ENCODE data around the gene TNFRSF13B.

Gene TNFRSF13B

DNA sequence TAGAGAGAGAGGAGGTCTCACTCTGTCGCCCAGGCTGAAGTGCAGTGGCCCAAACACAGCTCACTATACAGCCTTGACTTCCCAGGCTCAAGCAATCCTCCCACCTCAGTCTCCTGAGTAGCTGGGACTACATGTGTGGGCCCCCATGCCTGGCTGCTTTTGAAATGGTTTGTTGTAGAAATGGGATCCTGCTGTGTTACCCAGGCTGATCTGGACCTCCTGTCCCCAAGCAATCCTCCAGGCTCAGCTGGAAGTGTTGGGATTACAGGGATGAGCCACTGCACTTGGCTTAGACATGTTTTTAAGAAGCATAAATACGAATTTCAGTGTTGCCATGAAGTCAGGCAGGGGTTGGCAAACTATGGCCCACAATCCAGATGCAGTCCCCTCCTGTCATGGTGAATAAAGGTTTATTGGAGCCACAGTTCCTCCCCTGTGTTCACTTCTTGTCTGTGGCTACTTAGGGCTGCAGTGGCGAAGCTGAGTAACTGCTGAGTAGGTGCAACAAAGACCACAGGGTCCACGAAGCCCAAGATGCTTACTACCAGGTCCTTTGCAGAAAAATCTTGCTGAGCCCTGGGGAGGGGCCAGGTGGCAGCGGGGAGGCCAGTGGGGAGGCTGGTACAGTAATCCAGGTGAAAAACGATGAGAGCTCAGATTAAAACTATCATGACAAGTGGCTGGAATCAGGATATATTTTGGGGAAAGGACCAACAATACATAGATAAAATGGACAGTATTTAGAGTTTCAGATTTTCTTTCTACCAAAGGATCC lies 35.2 kb downstream of the TNFRSF13B start:
- no peak for DNase-seq

DNA sequence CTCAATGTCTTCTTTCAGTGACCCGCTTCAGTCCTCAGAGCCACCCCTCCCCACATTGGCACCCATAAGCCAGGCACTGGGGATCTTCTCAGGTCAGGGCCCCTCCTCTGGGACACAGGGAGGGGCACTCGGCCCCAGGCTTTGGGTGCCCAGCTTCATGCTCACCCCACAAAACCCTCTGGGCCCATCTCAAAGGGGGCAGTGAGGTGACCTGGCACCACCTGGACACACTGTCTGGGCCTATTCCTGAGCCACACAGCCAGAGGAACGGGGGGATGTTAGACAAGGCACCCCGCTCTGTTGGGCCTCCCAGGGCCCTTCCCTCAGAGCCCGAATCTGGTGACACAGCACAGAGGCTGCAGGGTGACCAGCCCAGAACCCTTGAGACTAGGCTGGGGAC lies 36.1 kb downstream of the TNFRSF13B start:
- DNase-seq = no peak

DNA sequence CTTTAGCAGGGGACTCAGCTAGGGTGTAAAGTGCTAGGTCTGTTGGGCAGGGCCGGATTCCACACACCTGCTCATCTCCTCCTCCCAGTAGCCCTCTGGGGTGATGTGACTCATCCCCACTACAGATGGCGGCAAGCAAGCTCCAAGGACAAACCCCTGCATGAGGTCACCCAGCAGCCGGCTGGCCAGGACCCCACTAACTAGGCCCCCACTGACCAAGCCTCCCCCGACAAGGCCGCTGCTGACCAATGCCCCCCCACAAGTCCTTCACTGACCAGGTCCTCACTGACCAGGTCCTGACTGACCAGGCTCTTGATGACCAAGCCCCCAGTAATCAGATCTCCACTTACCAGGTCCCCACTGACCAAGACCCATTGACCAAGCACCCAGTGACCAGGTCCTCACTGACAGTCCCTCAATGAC lies 36.7 kb downstream of the TNFRSF13B start:
- no peak for DNase-seq

DNA sequence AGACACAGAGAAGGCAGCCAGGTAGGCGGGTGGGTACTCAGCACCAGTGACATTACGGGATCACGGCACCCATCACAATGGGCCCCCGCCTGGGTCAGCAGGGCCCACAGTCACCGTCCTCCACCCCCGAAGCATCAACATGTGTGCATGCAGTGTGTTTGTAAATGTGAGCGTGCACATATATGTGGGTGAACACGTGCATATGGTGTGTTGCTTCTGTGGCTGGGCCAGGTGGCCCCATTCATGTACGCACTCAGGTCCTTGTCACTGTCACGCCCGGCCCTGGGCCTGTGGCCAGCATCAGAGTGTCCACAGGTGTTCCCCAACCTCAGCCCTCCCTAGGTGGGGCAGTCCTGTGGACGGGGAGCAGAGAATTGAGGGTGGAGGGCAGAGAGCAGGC lies 37.1 kb downstream of the TNFRSF13B start:
- DNase-seq = no peak

DNA sequence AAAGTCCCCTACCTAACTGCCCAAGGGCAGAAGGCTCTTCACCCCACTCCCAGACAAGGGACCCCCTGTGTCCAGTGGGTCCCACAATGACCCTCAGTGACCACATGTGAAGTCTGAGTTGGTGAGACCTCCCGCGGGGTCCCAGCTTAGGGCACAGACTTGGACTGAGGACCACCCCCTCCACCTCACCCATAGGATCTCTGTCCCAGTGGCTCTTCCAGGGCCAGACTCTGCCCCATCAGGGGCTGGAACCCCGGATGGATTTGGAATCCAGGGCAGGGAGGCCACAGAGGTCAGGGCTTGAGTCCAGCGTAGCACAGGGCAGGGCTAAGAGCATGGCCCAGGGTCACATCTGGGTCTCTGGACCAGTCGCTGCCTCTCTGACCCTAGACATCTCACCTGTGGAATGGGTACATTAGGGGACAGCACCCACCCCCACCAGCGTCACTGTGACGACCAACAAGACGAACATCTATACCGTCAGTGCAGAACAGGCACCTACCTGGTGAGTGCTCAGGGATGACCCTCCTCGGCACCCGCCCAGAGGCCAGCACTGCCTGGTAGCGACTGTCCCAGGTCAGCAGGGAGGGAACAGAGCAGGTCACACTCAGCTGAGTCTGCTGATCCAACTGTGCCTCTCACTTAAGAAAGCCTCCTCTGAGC lies 37.7 kb downstream of the TNFRSF13B start:
- DNase-seq = no peak

DNA sequence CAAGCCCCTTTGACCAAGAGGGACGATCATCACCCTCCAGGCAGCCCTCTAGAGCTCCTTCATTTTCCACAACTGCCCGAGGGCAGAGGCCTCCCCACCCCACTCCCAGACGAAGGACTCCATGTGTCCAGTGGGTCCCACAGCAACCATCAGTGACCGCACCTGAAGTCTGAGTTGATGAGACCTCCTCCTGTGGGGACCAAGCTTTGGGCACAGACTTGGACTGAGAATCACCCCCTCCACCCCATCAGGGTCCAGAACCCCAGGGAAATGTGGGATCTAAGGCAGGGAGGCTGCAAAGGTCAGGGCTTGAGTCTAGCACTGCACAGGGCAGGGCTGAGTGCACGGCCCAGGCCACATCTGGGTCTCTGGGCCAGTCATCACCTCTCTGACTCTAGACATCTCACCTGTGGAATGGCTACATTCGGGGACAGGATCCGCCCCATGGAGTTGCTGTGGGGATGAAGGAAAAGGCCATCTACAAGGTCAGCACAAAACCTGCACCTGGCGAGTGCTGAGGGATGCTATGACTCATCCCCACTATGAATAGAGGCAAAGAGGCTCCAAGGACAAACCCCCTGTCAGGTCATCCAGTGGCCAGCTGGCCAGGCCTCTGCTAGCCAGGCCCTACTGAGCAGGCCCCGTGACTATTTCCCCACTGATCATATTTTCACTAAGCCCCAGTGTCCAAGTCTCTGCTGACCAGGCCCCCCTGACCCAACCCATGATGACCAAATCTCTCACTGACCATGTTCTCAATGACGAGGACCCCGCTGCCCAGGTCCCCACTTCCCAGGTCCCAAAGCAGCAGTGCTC lies 38.4 kb downstream of the TNFRSF13B start:
- no peak for DNase-seq

DNA sequence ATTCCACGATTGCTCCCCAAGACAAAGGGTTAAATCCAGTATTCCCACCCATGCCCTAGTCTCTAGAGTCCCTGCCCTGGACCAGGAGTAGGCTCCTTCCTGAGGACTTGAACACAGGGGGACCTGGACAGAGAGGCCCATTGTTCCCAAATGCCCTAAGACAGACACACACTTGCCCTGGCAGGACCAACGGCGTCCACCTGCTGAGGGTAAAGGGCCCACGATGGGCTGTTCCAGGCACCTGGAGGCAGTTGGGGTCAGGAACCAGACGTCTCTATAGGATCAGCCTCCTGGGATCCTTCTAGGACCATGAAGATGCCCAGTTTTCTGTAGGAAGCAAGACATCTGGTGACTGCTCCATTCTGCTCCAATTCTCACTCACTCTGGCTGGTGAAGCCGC lies 39.3 kb downstream of the TNFRSF13B start:
- no peak for DNase-seq

DNA sequence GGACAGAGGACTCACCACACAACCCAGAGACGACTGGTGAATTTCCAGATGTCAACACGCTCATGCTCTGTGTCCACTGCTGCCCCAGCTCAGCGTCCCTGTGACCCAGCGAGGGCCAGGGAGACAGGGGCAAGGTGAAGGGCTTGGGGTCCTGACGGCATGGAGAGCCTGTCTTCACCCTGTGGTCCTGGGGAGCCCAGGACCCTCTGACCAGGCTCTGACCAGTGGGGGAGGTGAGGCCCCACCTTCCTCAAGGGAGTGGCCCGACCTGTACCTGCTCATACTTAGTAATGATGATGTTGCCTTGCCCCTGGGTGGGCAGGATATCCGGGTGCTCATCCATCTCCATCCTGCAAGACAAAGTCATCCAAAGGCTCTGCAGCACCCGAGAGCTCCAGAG lies 39.8 kb downstream of the TNFRSF13B start:
- no peak for DNase-seq

DNA sequence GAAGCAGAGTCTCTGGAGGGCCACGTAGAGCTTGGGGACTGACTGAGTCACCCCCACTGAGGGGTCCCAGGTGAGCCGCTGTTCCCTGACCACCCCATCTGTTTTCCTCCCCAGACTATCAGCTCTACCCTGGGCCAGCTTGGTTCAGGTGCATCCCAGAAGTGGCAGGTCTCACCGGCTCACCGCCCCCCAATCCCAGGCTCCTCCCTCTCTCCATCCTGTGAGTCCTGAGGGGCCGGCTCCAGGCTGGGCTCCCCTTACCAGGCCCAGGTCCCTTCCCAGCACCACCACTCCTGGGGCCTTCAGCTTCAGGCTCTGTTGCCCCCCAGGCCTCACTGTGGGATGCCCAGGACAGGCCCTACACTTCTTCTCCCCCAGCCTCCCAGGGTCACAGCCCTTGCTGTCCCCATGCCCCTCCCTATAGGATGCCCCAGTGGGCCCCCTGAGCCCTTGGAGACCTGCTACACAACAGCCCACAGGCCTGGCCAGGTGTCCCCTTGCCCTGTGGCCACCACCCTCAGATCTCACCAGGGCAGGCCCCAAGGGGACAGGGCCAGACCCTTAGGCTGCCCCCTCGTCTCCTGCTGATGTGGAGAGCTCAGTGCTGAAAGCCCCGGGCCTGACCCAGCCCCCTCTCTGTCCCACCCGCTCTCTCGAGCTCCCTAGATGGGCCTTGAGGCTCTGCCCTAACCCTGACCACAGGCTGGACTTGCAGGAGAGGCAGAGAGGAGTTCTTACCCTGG lies 40.4 kb downstream of the TNFRSF13B start:
- no peak for DNase-seq

DNA sequence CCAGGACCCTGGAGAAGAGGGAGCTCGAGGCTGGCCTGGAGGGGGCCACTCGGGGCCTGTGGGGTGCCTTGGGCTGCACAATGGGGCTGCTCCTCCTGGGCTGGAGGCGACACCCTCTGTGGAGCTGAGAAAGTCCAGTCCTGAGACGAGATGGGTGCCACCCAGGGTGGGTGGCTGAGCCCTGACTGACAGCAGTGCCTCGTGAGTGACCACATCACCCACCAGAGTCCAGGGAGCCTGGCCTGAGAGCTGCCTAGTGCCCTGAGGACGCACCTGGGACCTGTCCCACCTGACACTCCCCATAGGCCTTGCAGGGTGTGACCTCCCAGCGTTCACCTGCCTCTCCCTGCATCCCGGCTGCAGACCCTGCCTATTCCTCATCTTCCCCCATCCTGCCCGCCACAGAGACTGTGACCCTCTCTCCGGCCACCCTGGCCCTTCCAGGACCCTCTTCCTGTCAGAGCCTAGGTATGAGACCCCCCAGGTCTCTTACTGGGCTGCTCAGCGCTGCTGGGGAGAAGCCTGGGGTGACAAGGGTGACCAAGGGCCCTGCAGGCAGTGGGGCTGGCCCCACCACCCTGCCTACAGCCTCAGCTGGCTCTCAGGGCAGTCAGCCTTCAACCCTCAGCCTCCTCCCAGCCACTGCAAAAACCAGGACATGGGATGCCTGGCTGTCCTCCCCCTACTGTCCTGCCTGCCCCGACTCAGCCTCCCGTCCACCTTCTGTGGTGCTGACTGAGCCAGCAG lies 41.2 kb downstream of the TNFRSF13B start:
- DNase-seq = no peak

DNA sequence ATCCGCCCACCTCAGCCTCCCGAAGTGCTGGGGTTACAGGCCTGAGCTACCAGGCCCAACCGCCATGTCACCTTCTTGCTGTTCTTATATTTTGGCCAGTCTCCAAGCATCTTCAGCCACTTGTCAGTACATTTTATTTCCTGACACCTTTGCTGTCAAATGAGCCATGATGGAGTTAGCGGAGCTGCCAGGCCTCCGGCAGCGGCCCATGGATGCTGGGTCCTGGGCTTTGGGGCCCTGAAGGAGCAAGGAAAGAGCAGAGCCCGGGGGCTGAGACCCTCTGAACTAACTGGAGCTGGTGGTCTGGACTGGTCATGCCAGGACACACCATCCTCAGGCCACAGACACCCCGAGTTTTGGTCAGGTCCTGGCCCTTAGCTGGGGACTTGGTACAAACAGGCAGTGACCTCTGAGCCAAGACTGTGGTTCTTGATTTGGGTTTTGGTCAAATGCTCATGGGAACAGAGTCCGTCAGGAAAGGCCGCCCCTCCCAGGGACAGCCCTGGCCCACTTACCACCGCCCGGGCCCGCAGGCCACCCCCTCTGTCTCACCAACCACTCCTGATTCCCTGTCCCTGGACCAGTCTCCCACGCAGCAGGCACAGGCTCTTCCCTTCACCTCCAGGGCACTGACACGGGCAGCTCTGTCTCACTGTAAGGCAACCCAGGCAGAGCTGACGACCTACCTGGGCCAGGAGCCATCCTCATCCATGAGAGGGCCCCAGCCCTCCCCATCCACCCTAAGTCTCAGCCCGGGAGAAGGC lies 42.0 kb downstream of the TNFRSF13B start:
- no peak for DNase-seq

DNA sequence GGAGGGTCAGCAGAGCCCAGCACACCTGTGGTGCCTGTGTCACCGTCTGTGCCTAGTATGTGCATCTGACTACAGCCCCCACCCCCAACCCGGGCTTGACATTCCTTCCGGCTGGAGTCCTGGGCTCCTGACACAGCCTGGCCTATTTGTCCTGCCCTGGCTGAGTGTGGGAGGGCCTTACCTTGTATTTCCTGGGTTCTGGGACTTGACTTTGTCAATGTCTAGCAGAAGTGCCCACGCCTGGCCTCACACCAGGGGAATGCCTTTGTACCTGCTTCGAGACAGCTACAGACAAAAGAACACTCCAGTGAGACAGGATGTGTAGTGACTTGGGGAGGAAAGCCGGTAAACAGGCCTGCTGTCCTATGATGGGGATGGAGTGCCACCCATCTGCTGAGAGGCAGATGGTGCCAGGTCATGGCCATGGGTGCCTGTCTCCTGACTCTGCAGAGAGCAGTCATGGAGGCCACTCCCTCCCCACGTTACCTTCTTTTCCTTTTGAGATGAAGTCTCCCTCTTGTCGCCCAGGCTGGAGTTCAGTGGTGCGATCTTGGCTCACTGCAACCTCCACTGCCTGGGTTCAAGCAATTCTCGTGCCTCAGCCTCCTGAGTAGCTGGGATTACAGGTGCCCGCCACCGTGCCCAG lies 42.8 kb downstream of the TNFRSF13B start:
- DNase-seq = no peak

DNA sequence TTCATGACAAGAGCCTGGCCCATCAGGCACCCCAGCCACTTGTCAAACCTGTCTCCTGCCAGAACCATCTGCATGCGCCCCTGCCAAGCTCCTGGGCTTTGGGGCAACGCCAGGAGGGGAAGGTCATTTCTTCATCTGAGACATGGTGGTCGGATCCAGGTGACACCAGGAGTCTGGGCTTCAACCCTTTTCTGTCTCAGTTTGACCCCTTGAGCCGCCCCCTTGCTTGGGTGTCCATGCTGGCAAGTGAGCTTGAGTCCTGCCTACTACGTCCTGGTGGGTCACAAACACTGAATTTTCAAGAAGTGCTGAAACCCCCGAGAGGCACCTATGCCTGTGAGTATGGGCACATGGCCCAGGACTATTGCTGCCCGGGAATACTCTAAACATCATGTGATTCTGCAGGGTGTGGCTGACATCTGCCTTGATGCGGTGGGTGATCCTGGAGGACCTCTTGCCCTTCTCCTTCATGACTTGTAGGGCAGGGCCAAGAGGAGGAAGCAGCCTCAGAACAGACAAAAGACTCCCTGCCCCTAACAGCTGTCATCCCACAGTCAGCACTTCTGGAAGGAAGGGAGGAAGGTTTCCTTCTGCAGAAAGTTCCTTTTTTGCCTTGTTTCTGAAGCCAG lies 43.4 kb downstream of the TNFRSF13B start:
- DNase-seq = no peak

DNA sequence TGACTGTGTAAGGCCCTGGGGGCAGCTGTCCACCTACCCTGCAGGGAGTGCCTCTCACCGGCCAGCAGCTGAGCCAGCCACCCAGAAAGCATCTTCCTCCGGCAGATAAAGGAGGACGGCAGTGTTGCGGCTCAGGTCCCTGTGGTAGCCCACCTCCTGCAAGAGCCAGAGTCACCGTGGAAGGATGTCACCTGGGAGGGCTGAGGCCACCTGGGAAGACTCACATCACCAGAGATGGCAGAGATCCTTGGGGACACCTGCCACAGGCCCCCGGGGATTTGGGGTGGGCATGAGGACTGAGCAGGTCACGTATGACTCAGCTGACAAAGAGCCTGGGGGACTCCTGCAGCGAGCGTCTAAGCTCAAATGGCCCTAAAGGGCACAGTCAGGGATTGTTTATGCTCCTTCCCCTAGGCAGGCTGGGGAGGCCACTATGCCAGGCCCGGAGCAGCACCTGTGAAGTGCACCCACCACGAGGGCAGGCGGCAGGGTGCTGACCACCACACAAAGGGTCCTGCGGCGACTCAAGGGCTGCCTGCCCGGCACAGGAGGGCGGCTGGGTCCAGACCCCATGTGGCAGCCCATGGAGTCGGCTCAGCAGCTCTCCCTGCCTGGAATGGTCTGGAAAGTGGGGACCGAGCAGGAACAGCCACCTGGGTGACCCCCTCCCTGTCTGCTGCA lies 44.1 kb downstream of the TNFRSF13B start:
- no peak for DNase-seq

DNA sequence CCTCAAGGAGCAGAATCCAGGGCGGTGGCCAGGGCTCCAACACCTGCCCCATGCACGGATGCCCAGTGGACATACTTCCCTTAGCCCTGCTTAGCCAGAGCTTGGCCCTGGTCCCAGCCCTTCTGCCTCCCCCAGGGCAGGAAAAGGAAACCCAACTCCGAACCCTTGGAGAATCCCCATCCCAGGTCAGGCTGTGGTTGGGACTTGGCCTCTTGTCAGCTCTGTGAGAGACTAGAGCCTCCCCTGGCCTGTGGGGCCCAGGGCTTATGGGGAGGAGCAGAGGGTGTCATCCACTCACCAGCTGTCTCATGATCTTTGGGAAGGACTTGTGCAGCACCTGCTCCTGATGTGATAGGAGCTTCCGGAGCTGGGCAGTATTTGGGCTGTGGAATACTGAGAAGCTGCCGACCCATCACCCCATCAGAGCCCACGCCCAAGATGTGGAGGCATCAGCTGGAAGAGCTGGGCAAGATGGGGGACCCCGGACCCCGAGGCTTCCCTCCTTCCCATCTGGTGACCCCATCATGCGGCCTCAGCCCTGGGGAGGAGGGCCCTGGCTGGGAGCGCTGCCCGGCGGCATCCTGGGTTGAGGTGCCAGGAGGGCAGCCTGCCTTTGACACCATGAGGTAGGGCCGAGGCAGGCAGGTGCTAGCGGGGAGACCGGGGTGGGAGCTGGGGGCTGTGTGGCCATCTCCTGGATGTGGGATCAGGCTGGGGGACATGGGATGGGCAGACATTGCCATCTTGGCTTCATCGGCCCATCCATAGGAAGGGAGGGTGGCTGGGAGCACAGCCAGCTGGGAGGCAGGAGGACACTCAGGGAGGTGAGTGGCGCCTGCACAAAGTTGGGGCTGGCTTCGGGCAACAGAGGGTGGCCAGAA lies 45.1 kb downstream of the TNFRSF13B start:
- no peak for DNase-seq

DNA sequence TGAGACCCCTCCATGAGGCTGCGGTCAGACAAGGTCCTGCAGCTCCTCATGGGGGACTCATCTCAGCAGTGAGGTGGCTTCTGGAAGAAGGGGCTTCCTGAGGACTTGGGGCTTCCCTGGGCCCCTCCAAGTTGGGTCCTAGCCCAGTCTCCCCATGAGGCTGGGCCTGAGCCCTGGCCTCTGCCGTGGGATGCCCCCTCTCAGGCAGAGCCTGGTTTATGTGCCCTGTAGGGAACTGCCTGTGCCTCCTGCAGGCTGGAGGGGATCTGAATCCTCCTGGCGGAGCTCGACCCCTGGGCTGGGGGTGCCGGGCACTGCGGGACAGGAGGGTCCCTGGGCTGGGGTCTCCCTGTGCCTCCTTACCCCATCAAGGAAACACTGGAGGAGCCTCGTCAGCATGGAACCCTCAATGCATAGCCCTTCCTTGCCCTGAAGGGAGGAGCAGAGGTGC lies 45.8 kb downstream of the TNFRSF13B start:
- no peak for DNase-seq

DNA sequence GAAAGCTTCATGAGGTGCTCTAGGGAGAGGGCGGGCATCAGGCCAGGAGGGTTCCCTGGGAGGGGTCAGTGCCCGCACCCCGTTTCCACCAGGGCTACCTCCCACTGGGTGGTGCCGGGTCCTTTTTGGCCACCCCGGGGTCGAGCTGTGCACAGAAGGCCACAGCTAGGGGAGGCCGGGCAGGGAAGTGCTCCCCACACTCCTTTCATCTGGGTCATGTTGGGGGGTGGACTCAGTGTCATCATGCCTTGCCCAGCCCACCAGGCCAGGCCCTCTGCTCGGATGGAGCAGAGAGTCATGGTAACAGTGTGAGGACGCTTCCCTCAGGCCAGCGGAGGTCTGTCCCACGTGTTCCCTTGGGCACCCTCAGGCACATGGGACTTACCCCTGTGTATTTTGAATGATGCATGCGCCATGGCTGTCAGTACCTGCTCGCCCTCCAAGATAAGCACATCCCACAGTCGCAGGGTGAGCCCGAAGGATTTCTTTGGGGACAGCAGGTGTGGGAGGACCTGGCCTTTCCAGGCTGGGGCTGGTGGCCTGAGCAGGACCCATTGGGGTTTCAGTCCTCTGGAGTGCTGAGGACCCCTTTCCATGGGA lies 46.4 kb downstream of the TNFRSF13B start:
- no peak for DNase-seq
